Middle frontal gyrus (tissue), 1 donor: ENCODE data around the gene ARNT2.

Source experiments
- DNase-seq: peaks from one replicate; pipeline ENCODE4 v3.0.0-alpha.2; 2015; ENCODE audit warnings: low spot score; ENCODE audit errors: extremely low spot score

Gene ARNT2

DNA sequence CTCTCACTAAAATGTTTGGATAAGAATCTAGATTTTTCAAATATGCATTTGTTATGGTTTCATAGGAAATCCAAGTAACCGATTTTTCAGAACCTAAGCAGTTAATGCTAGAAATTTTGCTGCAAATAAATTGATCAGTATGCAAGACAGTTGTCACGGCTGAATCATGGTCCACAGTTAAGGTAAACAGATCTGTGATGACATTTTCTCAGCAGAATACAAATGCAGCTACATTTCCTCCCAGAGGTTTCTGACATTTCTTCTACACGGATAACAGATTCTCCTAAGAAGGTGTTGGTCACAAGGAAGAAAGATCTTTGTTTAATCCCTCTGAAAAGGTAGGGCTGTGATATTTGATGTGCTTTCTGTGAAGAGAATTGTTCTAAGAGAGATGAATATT is 36.9 kb downstream of the ARNT2 start:
- no peak for DNase-seq

GRCh38 chr15:80441714-80442113 is 37.5 kb downstream of the ARNT2 start:
- no peak for DNase-seq

DNA sequence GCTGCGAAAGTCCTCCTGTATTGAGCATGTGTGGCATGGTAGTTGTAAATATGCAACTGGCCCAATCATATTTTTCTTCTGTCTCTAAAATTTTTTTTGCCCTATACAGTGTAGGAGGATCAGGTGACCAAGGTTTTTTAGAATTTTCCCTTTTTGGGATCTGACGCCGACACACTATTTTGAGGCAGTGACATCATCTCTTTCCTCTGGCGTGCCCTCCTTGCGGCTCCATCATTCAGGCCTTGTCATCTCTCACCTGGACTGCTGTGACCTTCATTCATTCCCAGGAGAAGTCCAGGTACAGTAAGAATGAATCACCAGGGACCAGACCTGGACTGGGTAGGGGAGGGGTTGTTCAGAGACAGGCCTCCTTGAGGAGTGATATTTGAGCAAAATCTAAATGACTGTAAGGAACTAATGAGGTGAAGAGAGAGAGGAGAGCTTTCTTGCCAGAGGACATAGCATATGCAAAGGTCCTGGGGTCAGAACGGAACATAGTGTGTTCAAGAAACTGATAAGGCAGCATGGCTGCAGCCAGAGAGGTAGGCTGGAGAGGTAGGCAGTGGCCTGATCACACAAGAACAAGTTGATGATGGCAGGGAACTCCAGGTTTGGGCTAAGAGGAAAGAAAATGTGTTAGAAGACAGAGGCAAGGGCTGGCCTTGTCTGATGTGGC is 38.7 kb downstream of the ARNT2 start:
- DNase-seq = no peak

GRCh38 chr15:80444680-80445251 is 40.6 kb downstream of the ARNT2 start:
- DNase-seq = no peak

- DNase-seq = no peak
Observed at GRCh38 chr15:80445300-80446041, 41.3 kb downstream of the ARNT2 start.

DNA sequence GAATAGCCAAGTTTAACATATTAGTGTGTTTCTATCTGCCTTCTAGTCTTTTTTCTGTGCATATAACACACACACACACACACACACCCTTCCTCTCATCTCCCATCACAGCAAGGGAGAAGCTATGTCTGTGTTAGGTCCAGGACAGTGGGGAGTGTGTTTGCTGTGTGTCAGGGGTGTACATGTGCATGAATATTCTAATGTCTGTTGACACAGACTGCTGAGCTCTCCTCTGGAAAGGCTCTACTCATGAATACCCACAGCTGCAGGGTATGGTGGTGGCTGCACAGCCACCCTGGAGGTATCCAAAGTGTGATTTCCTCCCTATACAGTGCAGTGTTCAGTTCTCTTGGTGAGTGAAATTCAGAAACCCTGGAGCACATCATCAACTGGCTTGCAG is 42.9 kb downstream of the ARNT2 start:
- DNase-seq = no peak

- no peak for DNase-seq
Observed at GRCh38 chr15:80449825-80450224, 45.6 kb downstream of the ARNT2 start.

DNA sequence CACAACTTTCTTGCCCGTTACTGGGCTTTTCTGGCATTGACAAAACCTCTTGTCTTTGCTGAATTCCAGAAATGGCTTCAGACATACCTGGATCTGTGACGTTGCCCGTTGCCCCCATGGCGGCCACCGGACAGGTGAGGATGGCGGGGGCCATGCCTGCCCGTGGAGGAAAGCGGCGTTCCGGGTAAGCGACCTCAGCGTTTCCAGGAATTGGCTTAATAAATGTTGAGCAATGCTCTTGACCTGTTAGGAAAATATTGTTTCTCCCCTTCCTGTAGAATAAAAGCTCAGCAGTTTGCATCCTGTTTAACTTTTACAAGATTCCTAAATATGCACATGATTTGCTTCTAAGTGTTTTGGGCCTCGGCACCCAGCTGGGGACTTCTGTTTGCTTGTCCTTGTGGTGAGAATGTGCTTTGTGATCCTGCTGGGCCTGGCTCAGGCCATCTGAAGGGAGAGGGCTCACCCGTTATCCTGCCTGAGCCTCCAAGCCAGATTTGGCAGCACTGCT is 46.7 kb downstream of the ARNT2 start:
- DNase-seq = no peak

- no peak for DNase-seq
Observed at GRCh38 chr15:80452166-80452565, 48.0 kb downstream of the ARNT2 start.

- no peak for DNase-seq
Observed at GRCh38 chr15:80455051-80455648, 51.0 kb downstream of the ARNT2 start.

DNA sequence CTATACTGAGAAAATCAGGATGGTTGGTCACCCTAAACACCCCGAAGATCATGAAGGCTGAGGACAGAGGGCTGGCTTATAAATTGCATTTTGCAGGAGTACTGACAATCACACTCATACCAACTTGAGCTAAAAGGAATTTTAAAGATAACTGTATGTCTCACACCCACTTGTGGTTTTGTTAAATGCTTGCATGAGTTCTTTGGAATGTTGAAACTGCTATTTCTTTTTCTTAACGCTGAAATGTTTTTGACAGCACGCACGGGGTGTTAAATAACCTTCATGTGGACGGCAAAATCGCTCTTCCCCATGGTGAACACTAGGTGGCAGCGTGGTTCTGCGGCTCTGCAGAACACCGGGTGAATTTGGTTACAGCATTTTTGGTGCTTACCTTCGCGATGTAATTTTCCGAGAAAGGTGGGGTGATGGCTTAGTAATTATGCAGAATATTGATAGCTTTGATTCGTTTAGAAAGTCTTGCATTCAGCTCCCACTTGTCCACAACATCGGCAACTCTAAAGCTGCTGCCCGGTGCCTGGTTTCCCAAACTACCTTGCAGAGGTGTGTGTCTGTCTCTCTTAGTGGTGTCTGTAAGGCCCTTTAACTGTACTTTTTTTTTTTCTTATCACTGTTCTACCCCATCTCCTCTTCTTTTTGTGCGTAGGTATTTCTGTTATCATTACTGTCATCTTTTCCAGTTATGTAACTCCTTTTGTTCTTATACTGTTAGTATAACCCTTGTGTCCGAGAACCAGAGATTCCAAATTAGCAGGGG is 51.7 kb downstream of the ARNT2 start:
- DNase-seq = peak; percentile 60

- no peak for DNase-seq
Observed at GRCh38 chr15:80456517-80457492, 52.6 kb downstream of the ARNT2 start.

GRCh38 chr15:80457896-80458295 is 53.7 kb downstream of the ARNT2 start:
- no peak for DNase-seq

DNA sequence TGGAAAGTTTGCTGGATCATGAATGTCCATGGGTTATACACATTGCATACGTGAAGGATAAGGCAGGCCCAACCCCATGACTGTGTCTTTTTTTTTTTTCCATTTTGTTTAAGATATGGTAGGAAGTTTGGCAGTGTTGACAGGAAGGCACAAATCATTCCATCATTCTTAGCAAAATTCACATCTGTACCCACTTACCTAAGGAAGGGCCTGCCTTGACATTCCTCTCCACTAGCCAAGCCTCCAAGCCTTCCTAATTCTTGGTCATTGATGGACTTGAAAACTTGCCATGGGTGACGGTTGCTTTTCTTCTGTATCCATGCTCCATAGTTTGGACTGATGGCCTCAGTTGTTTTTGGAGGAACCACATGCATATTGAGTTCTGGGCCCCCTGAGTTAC is 54.4 kb downstream of the ARNT2 start:
- no peak for DNase-seq

DNA sequence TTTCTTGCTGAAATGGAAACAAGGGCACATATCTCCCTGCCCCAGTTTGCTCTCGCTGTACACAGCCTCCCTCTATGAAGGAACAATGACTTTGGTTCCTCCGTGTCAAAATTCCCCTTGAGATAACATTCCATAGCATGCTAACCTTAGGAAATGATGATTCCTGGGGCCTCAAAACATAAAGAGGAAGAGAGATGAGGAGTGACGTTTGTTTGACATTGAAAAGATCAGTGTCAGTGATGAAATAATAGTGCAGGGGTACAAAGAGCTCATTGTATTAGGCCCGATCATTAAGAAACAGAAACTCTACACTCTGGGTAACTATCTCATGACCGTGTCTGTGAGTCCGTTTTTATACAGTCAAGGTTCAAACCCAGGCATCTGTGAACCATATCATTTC is 55.2 kb downstream of the ARNT2 start:
- DNase-seq = no peak

DNA sequence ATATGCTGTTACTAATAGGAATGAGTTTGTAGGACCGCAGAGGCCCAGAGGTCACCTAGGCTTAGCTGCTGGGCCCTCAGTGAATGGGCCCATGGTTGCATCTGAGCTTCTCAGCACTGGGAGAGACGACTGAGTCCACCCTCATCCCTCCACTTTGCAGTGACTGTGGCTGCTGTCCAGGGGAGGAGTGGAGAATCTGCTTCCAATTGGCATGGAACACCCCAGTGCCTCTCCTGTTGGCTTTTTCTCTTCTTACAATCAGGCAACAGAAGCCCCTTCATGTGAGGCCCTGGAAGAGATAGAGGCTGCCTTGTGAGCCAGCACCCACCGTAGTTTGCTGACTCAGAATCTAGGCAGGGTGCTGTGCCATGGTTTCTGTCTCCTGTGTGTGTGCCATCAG is 55.6 kb downstream of the ARNT2 start:
- DNase-seq = no peak

GRCh38 chr15:80461356-80462095 is 57.3 kb downstream of the ARNT2 start:
- DNase-seq = no peak

- no peak for DNase-seq
Observed at GRCh38 chr15:80462111-80462510, 57.9 kb downstream of the ARNT2 start.

DNA sequence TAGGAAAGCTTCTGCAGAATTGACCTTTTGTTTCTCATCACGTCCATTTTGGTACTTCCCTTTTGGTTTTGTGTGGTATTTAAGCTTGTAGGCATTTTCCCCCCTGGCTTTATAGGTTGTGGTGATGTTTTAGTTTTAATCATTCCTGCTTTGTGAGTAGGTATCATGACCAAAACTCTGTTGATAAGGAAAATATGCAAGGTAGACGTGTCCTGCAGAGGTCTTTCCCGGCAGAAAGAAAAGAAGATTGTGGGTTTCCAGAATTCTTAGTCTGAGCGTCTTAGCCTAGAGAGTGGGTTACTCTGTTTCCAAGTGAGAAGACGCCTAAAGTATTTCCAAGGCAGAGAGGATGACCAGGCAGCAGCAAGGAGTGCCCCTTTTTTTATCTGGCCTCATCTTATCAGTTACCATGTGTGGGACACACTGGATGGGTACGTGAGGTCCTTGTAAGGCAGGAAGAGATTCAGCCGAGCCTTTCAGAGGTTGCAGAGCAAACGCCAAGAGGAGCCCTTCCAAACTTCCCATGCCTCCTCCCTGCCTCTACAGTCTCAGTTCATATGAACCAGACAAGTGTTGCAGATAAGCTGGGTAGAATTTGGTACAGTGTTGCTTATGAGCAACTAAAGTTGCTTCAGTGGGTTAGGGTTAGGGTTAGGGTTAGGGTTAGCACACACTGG is 58.8 kb downstream of the ARNT2 start:
- no peak for DNase-seq
